MM.1S (cell line): ENCODE results near the gene MGAT5.

Source experiments
- DNase-seq: peaks from one replicate; pipeline ENCODE4 v3.0.0-alpha.2; 2015
- H2AFZ ChIP-seq: fragments of 300-600 bp; sonication (generic); 2 replicates; pipeline ENCODE4 v1.6.0; 2016; ENCODE audit warnings: antibody characterized with exemption, low read length
- H3F3A ChIP-seq: fragments of 300-600 bp; sonication (generic); 2 replicates; pipeline ENCODE4 v1.6.1; 2016; ENCODE audit warnings: mild to moderate bottlenecking, antibody characterized with exemption, low read length, moderate library complexity, mixed read lengths; ENCODE audit not compliant: insufficient read depth
- H3K27ac ChIP-seq: fragments of 300-600 bp; sonication (generic); 2 replicates; pipeline ENCODE4 v1.5.1; 2016; ENCODE audit warnings: mild to moderate bottlenecking, low read length
- H3K27me3 ChIP-seq: fragments of 300-600 bp; sonication (generic); replicated peaks from 2 replicates; pipeline ENCODE4 v1.6.0; 2016; ENCODE audit warnings: low read length; ENCODE audit not compliant: insufficient read depth
- H3K36me3 ChIP-seq: fragments of 300-600 bp; sonication (generic); replicated peaks from 2 replicates; pipeline ENCODE4 v1.6.1; 2016; ENCODE audit warnings: mild to moderate bottlenecking, low read length, mixed read lengths; ENCODE audit not compliant: insufficient read depth
- H3K4me1 ChIP-seq: fragments of 300-600 bp; sonication (generic); 2 replicates; pipeline ENCODE4 v1.6.1; 2016; ENCODE audit warnings: low read length, mixed read lengths
- H3K4me2 ChIP-seq: fragments of 300-600 bp; sonication (generic); 2 replicates; pipeline ENCODE4 v1.6.0; 2016; ENCODE audit warnings: low read depth, low read length
- H3K4me3 ChIP-seq: fragments of 300-600 bp; sonication (generic); 2 replicates; pipeline ENCODE4 v1.5.1; 2016; ENCODE audit warnings: low read length, mixed read lengths
- H3K79me2 ChIP-seq: fragments of 300-600 bp; sonication (generic); 2 replicates; pipeline ENCODE4 v1.6.1; 2016; ENCODE audit warnings: mixed run types, low read length, mixed read lengths
- H3K9ac ChIP-seq: fragments of 300-600 bp; sonication (generic); 2 replicates; pipeline ENCODE4 v1.6.1; 2016; ENCODE audit warnings: low read length, mixed read lengths
- H3K9me2 ChIP-seq: fragments of 300-600 bp; sonication (generic); replicated peaks from 2 replicates; pipeline ENCODE4 v1.6.1; 2016; ENCODE audit warnings: mild to moderate bottlenecking, low read length, mixed read lengths; ENCODE audit not compliant: insufficient read depth
- H3K9me3 ChIP-seq: fragments of 300-600 bp; sonication (generic); replicated peaks from 2 replicates; pipeline ENCODE4 v1.6.1; 2016; ENCODE audit warnings: mild to moderate bottlenecking, low read length, mixed read lengths; ENCODE audit not compliant: insufficient read depth
- H4K20me1 ChIP-seq: fragments of 300-600 bp; sonication (generic); 2 replicates; pipeline ENCODE4 v1.6.1; 2016; ENCODE audit warnings: mild to moderate bottlenecking, low read length, moderate library complexity, mixed read lengths; ENCODE audit not compliant: insufficient read depth
- CTCF ChIP-seq: fragments of 300-600 bp; sonication (generic); IDR thresholded peaks from 2 replicates; pipeline ENCODE4 v1.5.1; 2016; ENCODE audit warnings: antibody characterized with exemption, low read length, mixed read lengths
- EZH2 ChIP-seq: fragments of 300-600 bp; sonication (generic); optimal IDR thresholded peaks from 2 replicates; pipeline ENCODE3; 2017; ENCODE audit warnings: low read depth, mild to moderate bottlenecking, antibody characterized with exemption, low read length, mixed read lengths
- EZH2phosphoT487 ChIP-seq: fragments of 300-600 bp; sonication (generic); IDR thresholded peaks from 2 replicates; pipeline ENCODE4 v1.6.1; 2018; ENCODE audit warnings: antibody characterized with exemption, low read length

MGAT5 gene

GRCh38 chr2:134269972-134270735 is 16.3 kb downstream of the MGAT5 start:
- no peaks in the 10 kb centered on the region for H3K9me2 ChIP-seq
- no peaks in the 10 kb centered on the region for H3K9me3 ChIP-seq
- H3K36me3 ChIP-seq, result no peaks in the 10 kb centered on the region
- peaks cover 79% of the 10 kb centered on the region for H3K79me2 ChIP-seq
- H3F3A ChIP-seq, result no peaks in the 10 kb centered on the region
- no peak overlapping the region for H3K9ac ChIP-seq
- 0 out of 2 replicates have a peak, but pooled peaks cover 8% of the 10 kb centered on the region for H4K20me1 ChIP-seq
- no peaks in the 10 kb centered on the region for H3K4me1 ChIP-seq
- H2AFZ ChIP-seq, result no peak overlapping the region
- H3K4me3 ChIP-seq, result no peak overlapping the region
- no peak for DNase-seq
- H3K27me3 ChIP-seq, result no peaks in the 10 kb centered on the region
- no peak overlapping the region for H3K27ac ChIP-seq
- H3K4me2 ChIP-seq, result no peak overlapping the region
- TF ChIP-seq CTCF (no peak), EZH2 (no peak), EZH2phosphoT487 (no peak)

GRCh38 chr2:134271758-134272157 is 17.9 kb downstream of the MGAT5 start:
- no peak for TF ChIP-seq EZH2
- no peak for TF ChIP-seq CTCF
- no peak for TF ChIP-seq EZH2phosphoT487
- H2AFZ ChIP-seq, result no peak overlapping the region

GRCh38 chr2:134272806-134273205 is 18.9 kb downstream of the MGAT5 start:
- Histone ChIP-seq H3K4me1 (no peaks in the 10 kb centered on the region), H4K20me1 (no peaks in the 10 kb centered on the region)

More at GRCh38 chr2:134271758-134272157, 17.9 kb downstream of the MGAT5 start:
- no peaks in the 10 kb centered on the region for H3K27me3 ChIP-seq
- H3K4me3 ChIP-seq, result no peak overlapping the region
- peaks cover 82% of the 10 kb centered on the region for H3K79me2 ChIP-seq
- H3K9ac ChIP-seq, result no peak overlapping the region
- H3F3A ChIP-seq, result no peaks in the 10 kb centered on the region
- H3K9me3 ChIP-seq, result no peaks in the 10 kb centered on the region
- 0 out of 2 replicates have a peak, but pooled peaks cover 8% of the 10 kb centered on the region for H4K20me1 ChIP-seq
- H3K27ac ChIP-seq, result no peak overlapping the region
- no peaks in the 10 kb centered on the region for H3K36me3 ChIP-seq
- DNase-seq, result no peak
- no peaks in the 10 kb centered on the region for H3K9me2 ChIP-seq
- no peak overlapping the region for H3K4me2 ChIP-seq
- H3K4me1 ChIP-seq, result no peaks in the 10 kb centered on the region

More at GRCh38 chr2:134272806-134273205, 18.9 kb downstream of the MGAT5 start:
- TF ChIP-seq EZH2, result no peak
- no peak for TF ChIP-seq CTCF
- no peak for TF ChIP-seq EZH2phosphoT487
- Histone ChIP-seq H3K79me2 (peaks cover 80% of the 10 kb centered on the region), H3K4me2 (no peak overlapping the region), H3K9ac (no peak overlapping the region), H3K9me3 (no peaks in the 10 kb centered on the region), H3K36me3 (no peaks in the 10 kb centered on the region), H3K4me3 (no peak overlapping the region), H3K9me2 (no peaks in the 10 kb centered on the region), H3K27ac (no peak overlapping the region), H3K27me3 (no peaks in the 10 kb centered on the region), H2AFZ (no peak overlapping the region), H3F3A (no peaks in the 10 kb centered on the region)
- no peak for DNase-seq
